ENCODE results near the gene CXCL10.

The CXCL10 gene

DNA sequence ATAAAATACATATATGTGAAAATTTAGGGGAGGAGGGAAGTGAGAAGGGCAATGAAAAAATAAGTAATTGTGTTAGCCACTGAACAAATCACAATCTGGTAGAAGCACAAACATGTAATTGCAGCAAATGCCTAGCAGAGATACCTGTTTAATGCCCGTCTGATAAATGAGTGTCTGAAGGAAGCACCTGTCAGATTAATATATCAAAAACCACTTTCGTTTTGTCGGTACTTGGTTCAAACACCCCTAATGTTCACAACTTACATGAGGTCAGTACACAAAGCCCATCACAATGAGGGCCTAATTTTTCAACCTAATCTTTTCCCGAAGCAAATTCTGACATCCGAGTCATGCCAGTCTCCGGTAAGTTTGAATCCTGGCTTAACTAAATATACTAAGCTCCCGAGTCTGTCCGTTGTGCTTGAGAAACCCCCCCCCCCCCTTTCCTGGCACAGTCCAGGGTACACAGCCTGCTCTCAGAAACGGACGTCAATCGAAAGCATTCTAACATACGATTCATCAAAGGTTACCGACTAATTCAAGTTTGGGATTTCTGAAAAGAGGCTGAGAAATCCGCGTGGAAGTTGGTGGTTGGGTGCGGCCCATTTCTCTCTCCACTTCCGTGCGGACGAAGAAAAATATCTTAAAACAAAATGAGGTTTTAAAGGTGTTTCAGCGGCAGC is 33.3 kb downstream of the CXCL10 start:
- DNase-seq, result peak; percentile 0

GRCh38 chr4:75985116-75985515 is 38.2 kb downstream of the CXCL10 start:
- no peak for DNase-seq

DNA sequence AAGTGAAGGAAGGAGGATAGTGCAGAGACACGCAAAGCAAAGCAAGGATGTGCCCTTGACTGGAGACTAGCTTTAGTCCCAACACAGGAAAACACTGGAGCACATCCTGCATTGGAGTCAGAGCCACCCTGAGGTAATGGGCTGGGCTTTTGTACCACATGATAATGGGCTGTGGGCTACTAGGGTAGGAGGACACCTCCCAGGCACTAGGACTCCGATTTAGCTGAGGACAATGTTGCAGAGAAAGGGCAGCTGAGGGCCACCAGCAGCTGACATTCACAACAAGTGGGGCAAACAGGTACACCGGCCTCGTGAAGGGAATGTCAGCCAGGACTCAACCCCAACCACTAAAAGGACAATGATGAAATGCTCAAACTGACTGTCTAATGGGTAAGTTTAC is 42.7 kb downstream of the CXCL10 start:
- DNase-seq, result no peak

DNA sequence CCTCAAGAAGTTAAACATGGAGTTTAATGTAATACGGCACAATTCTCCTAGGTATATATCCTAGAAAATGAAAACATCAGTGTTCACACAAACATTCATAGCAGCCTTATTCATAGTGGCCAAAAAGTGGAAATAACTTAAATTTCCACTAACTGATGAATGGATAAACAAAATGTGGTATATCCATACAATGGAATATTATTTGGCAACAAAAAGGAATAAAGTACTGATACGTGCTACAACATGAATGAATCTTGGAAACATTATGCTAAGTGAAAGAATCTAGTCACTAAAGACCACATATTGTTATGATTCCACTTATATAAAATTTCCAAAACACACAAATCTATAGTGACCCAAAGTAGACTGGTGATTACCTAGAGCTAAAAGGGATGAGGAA is 47.1 kb downstream of the CXCL10 start:
- DNase-seq, result no peak

- no peak for DNase-seq
Measured at GRCh38 chr4:75973766-75974165, 49.5 kb downstream of the CXCL10 start.
